HepG2 (cell line): Measurements from ENCODE around the gene LARP4. TPM values are rescaled to one million over a fixed set of nuclear protein-coding genes. Genes with fewer than 3 reads are reported as not detected.

Experiments
- BRF2 ChIP-seq: sonication (generic); formaldehyde crosslinking; IDR thresholded peaks from 2 replicates; pipeline ENCODE4 v1.8.1; 2022; ENCODE audit warnings: mild to moderate bottlenecking, missing genetic modification reagents
- CTCF ChIP-seq: sonication (generic); formaldehyde crosslinking; IDR thresholded peaks from 2 replicates; pipeline ENCODE4 v1.5.0; 2020; ENCODE audit warnings: mild to moderate bottlenecking, missing genetic modification reagents, moderate library complexity
- E2F1 ChIP-seq: sonication (generic); formaldehyde crosslinking; IDR thresholded peaks from 2 replicates; pipeline ENCODE4 v1.5.0; 2020; ENCODE audit warnings: missing genetic modification reagents
- GATA4 ChIP-seq: sonication (generic); IDR thresholded peaks from 2 replicates; pipeline ENCODE4 v1.6.1; 2016; ENCODE audit warnings: antibody characterized with exemption, low read depth, borderline replicate concordance
- HHEX ChIP-seq: IDR thresholded peaks from 2 replicates; pipeline ENCODE4 v1.6.1; 2016; ENCODE audit warnings: control low read depth
- IRF9 ChIP-seq: sonication (generic); formaldehyde crosslinking; IDR thresholded peaks from 2 replicates; pipeline ENCODE4 v1.8.0; 2022; ENCODE audit warnings: missing genetic modification reagents, mild to moderate bottlenecking, borderline replicate concordance
- JARID2 ChIP-seq: sonication (generic); formaldehyde crosslinking; IDR thresholded peaks from 2 replicates; pipeline ENCODE4 v1.8.1; 2023; ENCODE audit warnings: missing genetic modification reagents, inconsistent platforms; ENCODE audit not compliant: insufficient replicate concordance
- MYC ChIP-seq: sonication (generic); formaldehyde crosslinking; IDR thresholded peaks from 2 replicates; pipeline ENCODE4 v1.9.0; 2021; ENCODE audit warnings: missing genetic modification reagents, borderline replicate concordance
- NR2C2 ChIP-seq: sonication (generic); formaldehyde crosslinking; IDR thresholded peaks from 2 replicates; pipeline ENCODE4 v1.4.0; 2020; ENCODE audit warnings: missing genetic modification reagents, mild to moderate bottlenecking, moderate library complexity, borderline replicate concordance
- PAWR ChIP-seq: sonication (generic); formaldehyde crosslinking; IDR thresholded peaks from 2 replicates; pipeline ENCODE4 v1.4.0; 2020; ENCODE audit warnings: missing genetic modification reagents, mild to moderate bottlenecking, borderline replicate concordance
- PREB ChIP-seq: sonication (generic); formaldehyde crosslinking; IDR thresholded peaks from 2 replicates; pipeline ENCODE4 v1.4.0; 2020; ENCODE audit warnings: missing genetic modification reagents
- PRMT3 ChIP-seq: sonication (generic); formaldehyde crosslinking; IDR thresholded peaks from 2 replicates; pipeline ENCODE4 v1.8.1; 2022; ENCODE audit warnings: low read depth, mild to moderate bottlenecking, moderate library complexity, missing genetic modification reagents, borderline replicate concordance
- SCMH1 ChIP-seq: sonication (generic); formaldehyde crosslinking; IDR thresholded peaks from 2 replicates; pipeline ENCODE4 v1.9.0; 2021; ENCODE audit warnings: missing genetic modification reagents, mild to moderate bottlenecking, borderline replicate concordance
- SMYD3 ChIP-seq: sonication (generic); formaldehyde crosslinking; IDR thresholded peaks from 2 replicates; pipeline ENCODE4 v1.8.1; 2023; ENCODE audit warnings: mild to moderate bottlenecking, missing genetic modification reagents
- ZBTB10 ChIP-seq: sonication (generic); formaldehyde crosslinking; IDR thresholded peaks from 2 replicates; pipeline ENCODE4 v1.4.0; 2020; ENCODE audit warnings: missing genetic modification reagents, borderline replicate concordance
- ZNF260 ChIP-seq: sonication (generic); formaldehyde crosslinking; IDR thresholded peaks from 2 replicates; pipeline ENCODE4 v1.4.0; 2020; ENCODE audit warnings: missing genetic modification reagents, low read depth, mild to moderate bottlenecking, borderline replicate concordance
- ZNF430 ChIP-seq: sonication (generic); formaldehyde crosslinking; IDR thresholded peaks from 2 replicates; pipeline ENCODE4 v1.9.0; 2021; ENCODE audit warnings: mild to moderate bottlenecking, missing genetic modification reagents
- ZNF543 ChIP-seq: sonication (generic); formaldehyde crosslinking; IDR thresholded peaks from 2 replicates; pipeline ENCODE4 v1.4.0; 2020; ENCODE audit warnings: mild to moderate bottlenecking, missing genetic modification reagents
- ZNF678 ChIP-seq: sonication (generic); formaldehyde crosslinking; IDR thresholded peaks from 2 replicates; pipeline ENCODE4 v1.4.0; 2020; ENCODE audit warnings: mild to moderate bottlenecking, missing genetic modification reagents
- polyA plus RNA-seq, 8 experiments: library from polyadenylated mRNA; depleted of rRNA in 3 of 8; stranded (reverse) in 7 of 8; unstranded in 1 of 8; fragments of >200 nt; fragmentation: Illumina TruSeq in 4 of 8; extraction: Trizol in 4 of 8; gene quantifications; 2 replicates each; pipeline versions ENCODE4 v1.2.1 to v1.2.3, GENCODE V29; 2011 to 2016; ENCODE audit warnings: low read depth in 4 of 8, missing spikeins in 1 of 8, mixed read lengths in 1 of 8; ENCODE audit not compliant: insufficient read depth in 1 of 8
- total RNA-seq, 5 experiments: library from RNA; depleted of rRNA; stranded (reverse); fragments of >200 nt; fragmentation: Illumina TruSeq; extraction: Trizol; gene quantifications; 2 replicates each; pipeline ENCODE4 v1.2.3, GENCODE V29; 2016; ENCODE audit warnings: low read depth in 1 of 5

The LARP4 gene
- total and polyA plus RNA-seq, 2 of the 13 experiments (the other 11 are each of a cell fraction or from before 2014, with no cell fraction given): 16.4 to 42.7 TPM

GRCh38 chr12:50504798-50505674 is 104.4 kb downstream of the LARP4 start, which contains the start of gene DIP2B (continued):
- TF ChIP-seq ZBTB10 (CRISPR knock-in tag) (no peak), CTCF (CRISPR knock-in tag) (peak; percentile 98), PRMT3 (no peak; the same call in 1 of the 2 replicates), E2F1 (CRISPR knock-in tag) (no peak), SCMH1 (CRISPR knock-in tag) (no peak), JARID2 (CRISPR knock-in tag) (no peak), ZNF260 (CRISPR knock-in tag) (no peak), ZNF678 (CRISPR knock-in tag) (no peak), SMYD3 (CRISPR knock-in tag) (no peak), PREB (CRISPR knock-in tag) (no peak), BRF2 (CRISPR knock-in tag) (0 out of 2 replicates have a peak, but pooled peaks have one; percentile 35), ZNF543 (CRISPR knock-in tag) (no peak), GATA4 (no peak), HHEX (no peak), MYC (CRISPR knock-in tag) (peak; percentile 55), ZNF430 (CRISPR knock-in tag) (peak; percentile 68; the same call in 1 of the 2 replicates), NR2C2 (CRISPR knock-in tag) (no peak), PAWR (CRISPR knock-in tag) (no peak), IRF9 (CRISPR knock-in tag) (peak; percentile 64; the same call in 1 of the 2 replicates)
